NT2/D1 (cell line): ENCODE measurements around the gene DEFB123.
"Not testable (repeated sequence)": the region's sequence is repeated elsewhere in the genome, so short reads cannot be mapped to it uniquely, and the experiment has no call there.

Experiments
- DNase-seq: peaks from one replicate; pipeline ENCODE4 v3.0.0-alpha.2; 2011; ENCODE audit warnings: low read depth, low spot score
- H3K27me3 ChIP-seq: 2 replicates; pipeline ENCODE4 v1.6.0; 2011; ENCODE audit warnings: mild to moderate bottlenecking; ENCODE audit not compliant: insufficient read length, insufficient read depth
- H3K36me3 ChIP-seq: 2 replicates; pipeline ENCODE4 v1.6.1; 2011; ENCODE audit warnings: mild to moderate bottlenecking, low read length, mixed read lengths; ENCODE audit not compliant: insufficient read depth, insufficient read length
- H3K4me1 ChIP-seq: 2 replicates; pipeline ENCODE4 v1.5.1; 2011; ENCODE audit not compliant: insufficient read depth, insufficient read length
- H3K4me3 ChIP-seq: 2 replicates; pipeline ENCODE4 v1.5.1; 2011; ENCODE audit warnings: low read depth; ENCODE audit not compliant: insufficient read length
- H3K9ac ChIP-seq: 2 replicates; pipeline ENCODE4 v1.6.0; 2011; ENCODE audit warnings: low read depth; ENCODE audit not compliant: insufficient read length
- H3K9me3 ChIP-seq: 2 replicates; pipeline ENCODE4 v1.5.1; 2011; ENCODE audit warnings: mild to moderate bottlenecking, low read length; ENCODE audit not compliant: insufficient read depth
- SUZ12 ChIP-seq: IDR thresholded peaks from 2 replicates; pipeline ENCODE4 v1.6.1; 2011; ENCODE audit not compliant: insufficient read length, insufficient read depth; ENCODE audit errors: extremely low read depth
- YY1 ChIP-seq: IDR thresholded peaks from 2 replicates; pipeline ENCODE4 v1.6.1; 2011; ENCODE audit not compliant: insufficient read length, insufficient read depth
- ZNF274 ChIP-seq: IDR thresholded peaks from 2 replicates; pipeline ENCODE4 v1.6.1; 2011; ENCODE audit warnings: mild to moderate bottlenecking, low read depth, low read length

The DEFB123 gene

GRCh38 chr20:31415653-31416052 is 24.8 kb upstream of the DEFB123 start:
- H3K9me3 ChIP-seq: no peaks in the 10 kb centered on the region
- DNase-seq: no peak
- no peak overlapping the region for H3K9ac ChIP-seq
- H3K36me3 ChIP-seq: no peaks in the 10 kb centered on the region
- H3K4me1 ChIP-seq: no peaks in the 10 kb centered on the region
- no peak overlapping the region for H3K4me3 ChIP-seq
- TF ChIP-seq SUZ12: no peak
- TF ChIP-seq YY1: no peak
- no peak for TF ChIP-seq ZNF274
- no peaks in the 10 kb centered on the region for H3K27me3 ChIP-seq

GRCh38 chr20:31418307-31418706 is 22.1 kb upstream of the DEFB123 start:
- H3K4me3 ChIP-seq: no peak overlapping the region
- H3K36me3 ChIP-seq: no peaks in the 10 kb centered on the region
- H3K9me3 ChIP-seq: no peaks in the 10 kb centered on the region
- H3K9ac ChIP-seq: no peak overlapping the region
- TF ChIP-seq SUZ12: no peak
- TF ChIP-seq YY1: no peak
- TF ChIP-seq ZNF274: no peak
- DNase-seq: no peak
- no peaks in the 10 kb centered on the region for H3K4me1 ChIP-seq
- no peaks in the 10 kb centered on the region for H3K27me3 ChIP-seq

- no peak overlapping the region for H3K4me3 ChIP-seq
- no peaks in the 10 kb centered on the region for H3K27me3 ChIP-seq
- TF ChIP-seq SUZ12: no peak
- TF ChIP-seq YY1: no peak
- TF ChIP-seq ZNF274: no peak
Observed at GRCh38 chr20:31425797-31426196, 14.6 kb upstream of the DEFB123 start.

GRCh38 chr20:31426891-31427551 is 13.4 kb upstream of the DEFB123 start:
- H3K4me1 ChIP-seq, H3K36me3 ChIP-seq, H3K4me3 ChIP-seq, DNase-seq, H3K9me3 ChIP-seq, H3K9ac ChIP-seq, H3K27me3 ChIP-seq: not testable (repeated sequence)

More at GRCh38 chr20:31425797-31426196, 14.6 kb upstream of the DEFB123 start:
- DNase-seq: no peak
- Histone ChIP-seq H3K4me1 (no peaks in the 10 kb centered on the region), H3K9ac (no peak overlapping the region), H3K9me3 (0 out of 2 replicates have a peak, but pooled peaks cover 4% of the 10 kb centered on the region), H3K36me3 (no peaks in the 10 kb centered on the region)

- DNase-seq, H3K9ac ChIP-seq, H3K36me3 ChIP-seq, H3K4me1 ChIP-seq, H3K9me3 ChIP-seq, H3K27me3 ChIP-seq, H3K4me3 ChIP-seq: not testable (repeated sequence)
Observed at GRCh38 chr20:31427576-31427975, 12.9 kb upstream of the DEFB123 start.

- no peak overlapping the region for H3K9ac ChIP-seq
- H3K9me3 ChIP-seq: no peaks in the 10 kb centered on the region
- no peak overlapping the region for H3K4me3 ChIP-seq
- TF ChIP-seq SUZ12: no peak
- no peak for TF ChIP-seq ZNF274
- TF ChIP-seq YY1: no peak
- H3K36me3 ChIP-seq: no peaks in the 10 kb centered on the region
- H3K27me3 ChIP-seq: no peaks in the 10 kb centered on the region
- peak; percentile 74 for DNase-seq
- H3K4me1 ChIP-seq: no peaks in the 10 kb centered on the region
Observed at GRCh38 chr20:31430568-31431115, 9.8 kb upstream of the DEFB123 start.

- Histone ChIP-seq H3K36me3 (no peaks in the 10 kb centered on the region), H3K9ac (peak overlapping the region; percentile 17), H3K4me1 (no peaks in the 10 kb centered on the region), H3K4me3 (no peak overlapping the region), H3K9me3 (no peaks in the 10 kb centered on the region), H3K27me3 (no peaks in the 10 kb centered on the region)
- DNase-seq: peak; percentile 11
- TF ChIP-seq YY1 (no peak), SUZ12 (no peak), ZNF274 (no peak)
Observed at GRCh38 chr20:31446084-31446819, 5.8 kb downstream of the DEFB123 start.
